Measurements from ENCODE around the gene FAM236B.
"Not testable (repeated sequence)": the region's sequence is repeated elsewhere in the genome, so short reads cannot be mapped to it uniquely, and the experiment has no call there.

The FAM236B gene

GRCh38 chrX:72782560-72782959, at the start of gene FAM236B:
FAM236B (minus strand) TSS chrX:72782660; CDS start chrX:72782560, 100 bp downstream.
- in situ Hi-C loops (cut with MboI; ENCODE audit: low sequenced_read_pairs), result not testable (repeated sequence)

- in situ Hi-C loops (cut with MboI; ENCODE audit: low sequenced_read_pairs), result not testable (repeated sequence)
Observed at GRCh38 chrX:72830701-72831100, 48.2 kb upstream of the FAM236B start.

GRCh38 chrX:72808110-72808509, 25.6 kb upstream of the FAM236B start, which contains the start of gene FAM236D:
FAM236D (minus strand) TSS chrX:72808210; CDS start chrX:72808110, 100 bp downstream.
- in situ Hi-C loops (cut with MboI; ENCODE audit: low sequenced_read_pairs), result not testable (repeated sequence)

GRCh38 chrX:72790390-72790789, 7.9 kb upstream of the FAM236B start:
- in situ Hi-C loops (cut with MboI; ENCODE audit: low sequenced_read_pairs), result not testable (repeated sequence)

DNA sequence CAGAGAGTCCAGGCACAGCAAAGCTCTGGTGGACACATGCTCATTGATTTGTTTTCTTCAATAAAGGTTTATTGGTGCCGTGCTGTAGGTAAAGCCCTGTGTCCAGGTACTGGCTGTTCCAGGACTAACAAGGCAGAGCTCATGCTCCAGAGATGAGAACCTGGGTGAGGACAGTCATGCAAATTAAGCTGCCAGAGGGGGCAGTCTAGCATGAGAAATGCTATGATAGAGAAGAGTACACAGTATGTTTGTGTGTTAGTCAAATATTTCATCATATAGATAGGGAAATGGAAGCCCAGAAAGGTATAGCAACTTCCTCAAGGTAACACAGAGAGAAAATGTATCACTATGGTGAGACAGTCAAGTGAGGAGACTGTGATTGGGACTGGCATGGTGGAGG, 5.7 kb upstream of the FAM236B start:
- in situ Hi-C loops (cut with MboI; ENCODE audit: low sequenced_read_pairs), result not testable (repeated sequence)

DNA sequence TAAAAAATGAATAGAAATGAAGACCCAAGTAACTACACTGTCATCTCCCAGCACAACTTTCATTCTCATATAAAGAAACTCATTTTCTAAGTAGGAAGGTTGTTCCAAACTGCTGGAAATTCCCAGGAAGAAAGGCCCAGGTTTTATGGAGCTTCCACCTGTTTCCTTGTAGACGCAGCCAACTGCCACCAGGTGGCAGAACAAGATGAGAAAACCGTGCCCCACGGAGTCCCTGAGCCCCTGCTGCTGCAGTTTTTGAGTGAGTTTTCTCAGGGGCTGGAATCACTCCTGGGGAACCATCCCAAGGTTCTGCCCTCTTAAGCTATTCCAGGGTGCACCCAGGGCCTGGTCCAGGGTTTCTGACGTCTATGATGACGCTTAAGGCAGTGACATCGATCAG, 1.5 kb upstream of the FAM236B start:
- in situ Hi-C loops (cut with MboI; ENCODE audit: low sequenced_read_pairs), result not testable (repeated sequence)

DNA sequence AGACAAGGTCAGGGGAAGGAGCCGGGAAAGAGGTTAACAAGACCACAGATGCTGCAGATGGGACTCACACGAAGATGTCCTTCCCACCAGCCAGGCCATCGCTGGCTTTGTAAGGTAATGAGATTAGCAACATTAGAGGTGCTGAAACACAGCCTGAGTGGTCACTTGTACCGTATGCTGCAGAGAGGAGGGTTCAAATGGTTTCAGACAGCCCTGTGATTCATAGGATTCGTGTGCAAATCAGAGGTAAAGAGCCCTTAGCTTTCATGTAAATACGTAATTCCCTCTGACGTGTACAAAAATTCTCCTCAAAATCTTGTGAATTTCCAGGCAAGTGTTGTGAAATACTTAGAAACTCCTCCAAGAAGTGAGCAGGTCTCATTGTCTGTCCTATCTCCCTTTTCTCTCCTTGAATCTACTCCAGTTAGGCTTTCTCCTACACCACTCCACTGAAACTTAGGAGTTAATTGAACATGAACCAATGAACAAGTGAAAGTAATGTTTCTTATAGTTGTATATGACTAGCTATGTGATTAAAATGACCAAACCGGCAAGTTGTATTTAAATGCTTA, 991 bp upstream of the FAM236B start:
- in situ Hi-C loops (cut with MboI; ENCODE audit: low sequenced_read_pairs), result not testable (repeated sequence)

GRCh38 chrX:72778146-72778545, 4.3 kb downstream of the FAM236B start:
- in situ Hi-C loops (cut with MboI; ENCODE audit: low sequenced_read_pairs), result not testable (repeated sequence)

DNA sequence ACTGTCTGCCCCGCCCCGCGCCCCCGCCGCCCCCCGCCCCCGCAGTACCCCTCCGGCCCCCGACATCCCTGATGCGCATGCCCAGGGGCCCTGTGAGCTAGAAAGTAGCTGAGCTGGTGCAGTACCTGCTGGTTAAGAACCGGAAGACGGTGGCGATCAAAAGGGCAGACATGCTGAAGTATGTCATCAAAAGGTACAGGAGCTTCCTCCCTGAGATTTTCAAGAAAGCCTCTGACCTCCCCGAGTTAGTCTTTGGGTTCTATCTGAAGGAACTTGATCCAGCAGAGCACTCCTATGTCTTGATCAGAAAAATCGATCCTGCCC, 5.0 kb downstream of the FAM236B start:
- in situ Hi-C loops (cut with MboI; ENCODE audit: low sequenced_read_pairs), result not testable (repeated sequence)

DNA sequence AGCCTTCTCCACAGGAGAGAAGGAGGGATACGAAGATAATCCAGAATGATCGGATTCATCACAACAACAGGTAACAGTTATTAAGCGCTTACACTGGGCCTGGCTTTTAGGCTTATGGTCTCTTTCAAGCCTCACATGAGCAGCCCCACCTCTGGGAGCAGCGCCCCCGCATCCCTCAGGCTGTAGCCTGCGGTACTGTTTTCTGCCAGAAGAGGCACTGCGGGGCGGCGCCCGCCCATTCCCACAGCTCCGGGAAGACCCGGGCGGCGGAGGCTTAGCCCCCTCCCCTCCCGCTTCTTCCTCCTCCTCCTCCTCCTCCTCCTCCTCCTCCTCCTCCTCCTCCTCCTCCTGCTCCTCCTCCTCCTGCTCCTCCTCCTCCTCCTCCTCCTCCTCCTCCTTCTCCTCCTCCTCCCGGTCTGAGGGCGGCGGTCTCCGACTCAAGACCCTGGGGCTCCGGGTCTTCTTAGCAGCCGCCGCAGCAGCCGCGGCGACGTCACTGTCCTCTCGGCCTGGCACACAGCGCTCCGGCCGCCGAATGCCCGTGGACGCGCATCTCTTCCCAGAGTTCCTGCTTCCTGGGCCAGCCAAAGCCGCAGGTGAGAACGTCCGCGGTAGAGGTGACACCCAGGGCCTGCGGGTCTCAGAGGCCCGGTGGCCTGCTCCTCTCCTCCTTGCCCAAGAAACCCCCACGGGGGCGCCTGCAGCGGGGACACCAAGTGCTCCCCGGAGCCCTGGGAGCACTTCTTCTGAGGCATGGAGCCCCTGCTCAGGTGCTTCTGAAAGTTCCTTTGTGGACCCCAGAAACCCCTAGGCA, 5.6 kb downstream of the FAM236B start, which contains the start of gene DMRTC1B:
DMRTC1B (plus strand) TSS at position 238 of the 814 bp plus-strand sequence. CDS start 68,246 bp downstream, outside the sequence.
- in situ Hi-C loops (cut with MboI; ENCODE audit: low sequenced_read_pairs), result not testable (repeated sequence)

DNA sequence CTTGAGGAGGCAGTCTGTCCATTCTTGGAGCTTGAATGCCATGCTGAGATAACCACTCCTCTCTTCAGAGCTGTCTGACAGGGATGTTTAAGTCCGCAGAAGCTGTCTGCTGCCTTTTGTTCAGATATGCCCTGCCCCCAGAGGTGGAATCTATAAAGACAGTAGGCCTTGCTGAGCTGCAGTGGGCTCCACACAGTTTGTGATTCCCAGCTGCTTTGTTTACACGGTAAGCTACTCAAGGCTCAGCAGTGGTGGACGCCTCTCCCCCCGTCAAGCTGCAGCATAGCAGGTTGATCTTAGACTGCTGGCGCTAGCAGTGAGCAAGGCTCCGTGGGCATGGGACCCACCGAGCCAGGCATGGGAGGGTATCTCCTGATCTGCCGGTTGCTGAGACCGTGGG, 22.0 kb downstream of the FAM236B start:
- in situ Hi-C loops (cut with MboI; ENCODE audit: low sequenced_read_pairs), result not testable (repeated sequence)

DNA sequence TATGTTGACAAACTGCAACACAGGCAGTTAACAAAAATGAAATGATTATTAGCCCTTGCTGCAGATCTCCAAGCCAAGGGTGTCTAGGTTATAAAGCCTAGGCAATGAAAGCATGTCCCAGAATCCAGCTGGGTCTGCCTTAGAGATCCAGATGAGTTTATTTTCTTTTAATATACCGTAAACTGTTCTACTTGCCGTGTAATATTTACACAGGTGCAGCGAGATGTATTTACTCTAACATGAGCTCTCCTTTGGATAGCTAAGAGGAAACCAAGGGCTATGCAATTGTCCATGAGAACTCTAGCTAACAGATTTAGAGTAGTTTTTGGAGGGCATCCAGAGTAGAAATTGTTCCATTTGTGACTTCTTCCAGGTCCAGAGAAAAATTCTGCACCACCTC, 33.9 kb downstream of the FAM236B start:
- in situ Hi-C loops (cut with MboI; ENCODE audit: low sequenced_read_pairs), result not testable (repeated sequence)

DNA sequence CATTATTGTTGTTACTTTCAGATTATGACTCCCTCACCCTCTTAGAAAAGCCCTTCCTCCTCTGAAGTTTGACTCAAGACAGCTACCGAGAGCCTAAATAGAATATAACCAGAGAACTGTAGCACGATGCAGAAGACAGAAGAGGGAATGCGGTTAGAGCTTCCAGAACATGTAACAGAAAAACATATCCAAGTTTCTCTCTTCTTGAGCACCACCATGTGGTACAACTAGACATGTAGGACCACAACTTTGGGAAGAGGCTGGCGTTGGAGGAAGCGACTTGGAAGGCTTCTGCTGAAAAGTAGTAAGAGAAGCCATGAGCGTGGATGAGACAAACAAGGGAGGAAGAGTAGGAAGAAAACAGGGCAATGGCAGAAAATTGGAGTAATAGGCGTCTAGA, 36.9 kb downstream of the FAM236B start:
- in situ Hi-C loops (cut with MboI; ENCODE audit: low sequenced_read_pairs), result not testable (repeated sequence)

GRCh38 chrX:72735561-72735960, 46.9 kb downstream of the FAM236B start:
- in situ Hi-C loops (cut with MboI; ENCODE audit: low sequenced_read_pairs), result no loop called here

DNA sequence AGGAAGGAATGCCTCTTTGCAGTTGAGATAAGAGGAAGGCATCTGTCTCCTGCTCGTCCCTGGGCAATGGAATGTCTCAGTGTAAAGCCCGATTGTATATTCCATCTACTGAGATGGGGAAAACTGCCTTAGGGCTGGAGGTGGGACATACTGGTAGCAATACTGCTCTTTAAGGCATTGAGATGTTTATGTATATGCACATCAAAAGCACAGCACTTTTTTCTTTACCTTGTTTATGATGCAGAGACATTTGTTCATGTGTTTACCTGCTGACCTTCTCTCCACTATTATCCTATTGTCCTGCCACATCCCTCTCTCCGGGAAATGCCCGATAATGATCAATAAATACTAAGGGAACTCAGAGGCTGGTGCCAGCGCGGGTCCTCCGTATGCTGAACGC, 48.8 kb downstream of the FAM236B start:
- in situ Hi-C loops (cut with MboI; ENCODE audit: low sequenced_read_pairs), result not testable (repeated sequence)

All from hTERT RPE-1 (cell line).